ENCODE measurements around the gene GEMIN8. TPM values are rescaled to one million over a fixed set of nuclear protein-coding genes. Genes with fewer than 3 reads are reported as not detected.

GEMIN8 gene
- total RNA-seq, 2 experiments from 2014 or later: 23.2 to 25.6 TPM

DNA sequence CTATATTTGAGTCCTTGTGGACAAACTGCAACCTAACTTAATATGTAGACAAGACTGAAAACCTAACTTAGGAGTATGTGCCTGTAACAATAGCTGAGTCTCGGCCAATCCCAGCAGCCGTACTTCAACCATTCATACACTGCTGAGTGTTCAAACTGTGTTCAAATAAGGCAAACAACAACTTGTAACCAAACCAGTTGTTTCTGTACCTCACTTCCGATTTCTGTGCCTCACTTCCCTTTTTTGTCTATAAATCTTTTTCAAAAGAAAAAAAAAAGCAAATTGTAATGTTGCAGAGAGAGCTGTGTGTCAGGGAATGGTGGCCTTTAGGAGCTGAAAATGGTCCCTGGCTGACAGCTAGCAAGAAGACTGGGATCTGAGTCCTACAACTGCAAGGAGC, 46.0 kb downstream of the GEMIN8 start:
- no peaks in the 10 kb centered on the region for H3K9me2 ChIP-seq (ENCODE audit: insufficient read depth, low read length)
- H3K27ac ChIP-seq (ENCODE audit: low read depth, low read length, poor library complexity, severe bottlenecking): no peak overlapping the region
- H3K4me1 ChIP-seq (ENCODE audit: insufficient read depth, low read length, poor library complexity, severe bottlenecking): peaks cover 6% of the 10 kb centered on the region
- no peak overlapping the region for H3K4me2 ChIP-seq (ENCODE audit: low read length)
- H3K79me2 ChIP-seq (ENCODE audit: insufficient read depth, low read depth, low read length): no peaks in the 10 kb centered on the region
- CTCF ChIA-PET (ENCODE audit: unreplicated experiment): no interaction called here
- TF ChIP-seq EZH2phosphoT487 (IDR thresholded peaks at IDR 0.05; ENCODE audit: borderline replicate concordance, low read depth, low read length): no peak
- TF ChIP-seq, protein P1, sequence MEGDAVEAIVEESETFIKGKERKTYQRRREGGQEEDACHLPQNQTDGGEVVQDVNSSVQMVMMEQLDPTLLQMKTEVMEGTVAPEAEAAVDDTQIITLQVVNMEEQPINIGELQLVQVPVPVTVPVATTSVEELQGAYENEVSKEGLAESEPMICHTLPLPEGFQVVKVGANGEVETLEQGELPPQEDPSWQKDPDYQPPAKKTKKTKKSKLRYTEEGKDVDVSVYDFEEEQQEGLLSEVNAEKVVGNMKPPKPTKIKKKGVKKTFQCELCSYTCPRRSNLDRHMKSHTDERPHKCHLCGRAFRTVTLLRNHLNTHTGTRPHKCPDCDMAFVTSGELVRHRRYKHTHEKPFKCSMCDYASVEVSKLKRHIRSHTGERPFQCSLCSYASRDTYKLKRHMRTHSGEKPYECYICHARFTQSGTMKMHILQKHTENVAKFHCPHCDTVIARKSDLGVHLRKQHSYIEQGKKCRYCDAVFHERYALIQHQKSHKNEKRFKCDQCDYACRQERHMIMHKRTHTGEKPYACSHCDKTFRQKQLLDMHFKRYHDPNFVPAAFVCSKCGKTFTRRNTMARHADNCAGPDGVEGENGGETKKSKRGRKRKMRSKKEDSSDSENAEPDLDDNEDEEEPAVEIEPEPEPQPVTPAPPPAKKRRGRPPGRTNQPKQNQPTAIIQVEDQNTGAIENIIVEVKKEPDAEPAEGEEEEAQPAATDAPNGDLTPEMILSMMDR (conservative IDR thresholded peaks at IDR 0.05; ENCODE audit: low read length): no peak
- intact Hi-C loops (cut with micrococcal nuclease; ENCODE audit: unreplicated experiment): no loop called here
- H3K9me3 ChIP-seq (ENCODE audit: low read length): no peaks in the 10 kb centered on the region
- POLR2A ChIA-PET: no interaction called here
- no peaks in the 10 kb centered on the region for H4K20me1 ChIP-seq (ENCODE audit: insufficient read depth, low read length)
- H3K36me3 ChIP-seq (ENCODE audit: insufficient read depth, low read length): no peaks in the 10 kb centered on the region
- no TSS peak for BruUV-seq (replicated peaks)
- H3K4me3 ChIP-seq (ENCODE audit: low read depth, low read length, poor library complexity, severe bottlenecking): no peak overlapping the region
- peak overlapping the region; percentile 58 for H2AFZ ChIP-seq (ENCODE audit: low read length)
- DNase-seq (ENCODE audit: low spot score): peak; percentile 47

DNA sequence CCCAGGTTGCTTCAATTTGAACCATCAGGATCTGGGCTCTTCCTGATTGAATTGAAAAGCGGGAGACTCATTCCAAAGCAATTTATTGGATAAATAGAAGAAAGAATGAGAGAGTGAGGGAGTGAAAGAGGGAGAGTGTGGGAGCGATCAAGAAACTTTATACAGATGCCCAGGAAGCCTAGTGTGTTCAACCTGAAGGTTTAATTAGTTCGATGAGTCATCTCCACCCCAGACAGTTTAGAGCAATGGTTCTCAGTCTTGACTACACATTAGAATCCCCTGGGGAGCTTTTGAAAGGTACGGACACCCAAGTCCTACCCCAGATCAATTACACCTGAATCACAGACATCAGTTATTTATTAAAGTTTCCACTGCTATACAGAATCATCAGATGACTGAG, 61.5 kb downstream of the GEMIN8 start:
- no TSS peak for BruUV-seq (replicated peaks)
- ChIA-PET CTCF (ENCODE audit: unreplicated experiment) (no interaction called here), POLR2A (no interaction called here)
- Histone ChIP-seq H3K9me2 (ENCODE audit: insufficient read depth, low read length) (no peaks in the 10 kb centered on the region), H3K79me2 (ENCODE audit: insufficient read depth, low read depth, low read length) (no peaks in the 10 kb centered on the region), H3K4me1 (ENCODE audit: insufficient read depth, low read length, poor library complexity, severe bottlenecking) (no peaks in the 10 kb centered on the region), H3K27ac (ENCODE audit: low read depth, low read length, poor library complexity, severe bottlenecking) (no peak overlapping the region), H3K36me3 (ENCODE audit: insufficient read depth, low read length) (no peaks in the 10 kb centered on the region), H3K4me3 (ENCODE audit: low read depth, low read length, poor library complexity, severe bottlenecking) (no peak overlapping the region), H4K20me1 (ENCODE audit: insufficient read depth, low read length) (no peaks in the 10 kb centered on the region), H3K4me2 (ENCODE audit: low read length) (no peak overlapping the region), H2AFZ (ENCODE audit: low read length) (no peak overlapping the region), H3K9me3 (ENCODE audit: low read length) (no peaks in the 10 kb centered on the region)
- no peak for DNase-seq (ENCODE audit: low spot score)
- TF ChIP-seq, protein P1 (conservative IDR thresholded peaks at IDR 0.05; ENCODE audit: low read length): no peak
- intact Hi-C loops (cut with micrococcal nuclease; ENCODE audit: unreplicated experiment): no loop called here

- H3K27ac ChIP-seq (ENCODE audit: low read depth, low read length, poor library complexity, severe bottlenecking): no peak overlapping the region
- BruUV-seq (replicated peaks): no TSS peak
- H3K4me1 ChIP-seq (ENCODE audit: insufficient read depth, low read length, poor library complexity, severe bottlenecking): no peaks in the 10 kb centered on the region
- H3K9me2 ChIP-seq (ENCODE audit: insufficient read depth, low read length): no peaks in the 10 kb centered on the region
- H3K79me2 ChIP-seq (ENCODE audit: insufficient read depth, low read depth, low read length): no peaks in the 10 kb centered on the region
- H4K20me1 ChIP-seq (ENCODE audit: insufficient read depth, low read length): no peaks in the 10 kb centered on the region
- no peak overlapping the region for H3K4me2 ChIP-seq (ENCODE audit: low read length)
- ChIA-PET POLR2A (no interaction called here), CTCF (ENCODE audit: unreplicated experiment) (no interaction called here)
- H3K4me3 ChIP-seq (ENCODE audit: low read depth, low read length, poor library complexity, severe bottlenecking): no peak overlapping the region
- TF ChIP-seq, protein P1 (conservative IDR thresholded peaks at IDR 0.05; ENCODE audit: low read length): no peak
- no peak for TF ChIP-seq EZH2phosphoT487 (IDR thresholded peaks at IDR 0.05; ENCODE audit: borderline replicate concordance, low read depth, low read length)
- no peaks in the 10 kb centered on the region for H3K36me3 ChIP-seq (ENCODE audit: insufficient read depth, low read length)
- no peak overlapping the region for H2AFZ ChIP-seq (ENCODE audit: low read length)
- no peaks in the 10 kb centered on the region for H3K9me3 ChIP-seq (ENCODE audit: low read length)
- intact Hi-C loops (cut with micrococcal nuclease; ENCODE audit: unreplicated experiment): no loop called here
- no peak for DNase-seq (ENCODE audit: low spot score)
Measured at GRCh38 chrX:13967636-13968035, 62.1 kb downstream of the GEMIN8 start.

Data from OCI-LY7 (cell line).